Mammary epithelial cell (primary cell): ENCODE measurements around the gene SERPINA9.

Experiments used
- EZH2 ChIP-seq: IDR thresholded peaks from 2 replicates; pipeline ENCODE4 v1.6.1; 2012; ENCODE audit warnings: low read length, inconsistent platforms, borderline replicate concordance
- TF ChIP-seq, protein P1 (sequence below), 2 donors: IDR thresholded peaks in 1 of 2; conservative IDR thresholded peaks in 1 of 2; 2 replicates each; pipeline ENCODE4 v1.5.1; 2011 to 2012; ENCODE audit warnings: inconsistent platforms in 2 of 2, low read length in 2 of 2, mild to moderate bottlenecking in 2 of 2, control low read depth in 1 of 2, low read depth in 1 of 2; ENCODE audit not compliant: insufficient read depth in 1 of 2; ENCODE audit errors: extremely low read depth in 1 of 2

DNA sequence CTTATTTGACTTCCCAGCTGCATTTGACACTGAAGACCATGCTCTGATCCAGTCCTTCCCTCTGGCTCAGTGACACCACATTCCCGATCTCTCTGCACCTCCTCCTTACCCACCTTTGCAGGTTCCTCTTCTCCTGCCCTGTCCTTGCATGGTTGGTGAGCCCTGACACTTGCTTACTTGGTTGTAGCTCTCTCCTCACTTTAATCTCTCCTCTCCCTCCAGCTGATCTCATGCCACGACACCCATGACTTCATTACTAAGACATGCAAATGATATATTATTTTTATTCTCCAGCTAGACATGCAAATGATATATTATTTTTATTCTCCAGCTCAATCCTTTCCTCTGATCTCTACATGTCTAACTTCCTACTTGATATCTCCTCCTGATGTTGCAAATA, at the start of gene SERPINA9:
- no peak for TF ChIP-seq EZH2
- TF ChIP-seq, protein P1, sequence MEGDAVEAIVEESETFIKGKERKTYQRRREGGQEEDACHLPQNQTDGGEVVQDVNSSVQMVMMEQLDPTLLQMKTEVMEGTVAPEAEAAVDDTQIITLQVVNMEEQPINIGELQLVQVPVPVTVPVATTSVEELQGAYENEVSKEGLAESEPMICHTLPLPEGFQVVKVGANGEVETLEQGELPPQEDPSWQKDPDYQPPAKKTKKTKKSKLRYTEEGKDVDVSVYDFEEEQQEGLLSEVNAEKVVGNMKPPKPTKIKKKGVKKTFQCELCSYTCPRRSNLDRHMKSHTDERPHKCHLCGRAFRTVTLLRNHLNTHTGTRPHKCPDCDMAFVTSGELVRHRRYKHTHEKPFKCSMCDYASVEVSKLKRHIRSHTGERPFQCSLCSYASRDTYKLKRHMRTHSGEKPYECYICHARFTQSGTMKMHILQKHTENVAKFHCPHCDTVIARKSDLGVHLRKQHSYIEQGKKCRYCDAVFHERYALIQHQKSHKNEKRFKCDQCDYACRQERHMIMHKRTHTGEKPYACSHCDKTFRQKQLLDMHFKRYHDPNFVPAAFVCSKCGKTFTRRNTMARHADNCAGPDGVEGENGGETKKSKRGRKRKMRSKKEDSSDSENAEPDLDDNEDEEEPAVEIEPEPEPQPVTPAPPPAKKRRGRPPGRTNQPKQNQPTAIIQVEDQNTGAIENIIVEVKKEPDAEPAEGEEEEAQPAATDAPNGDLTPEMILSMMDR (conservative IDR thresholded peaks at IDR 0.05 in 1 of 2, IDR thresholded peaks at IDR 0.05 in 1 of 2; ENCODE audit: extremely low read depth in 1 of 2, insufficient read depth in 1 of 2, low read depth in 1 of 2, low read length in 2 of 2): no peak
